GM12878 (cell line): Measurements from ENCODE around the gene MRPL36. TPM values are rescaled to one million over a fixed set of nuclear protein-coding genes. Genes with fewer than 3 reads are reported as not detected.

Experiments used
- ATAC-seq: fragments of 200-7000 bp; cut with Tn5 transposase; 3 replicates; pipeline ENCODE4 v1.9.1; 2020; ENCODE audit warnings: mild to moderate bottlenecking, moderate library complexity
- BruUV-seq: library from RNA; stranded (reverse); fragments of 400-500 nt; replicated peaks from 2 replicates; lab custom pipeline; 2021; lab: Mats Ljungman, UMichigan
- CTCF ChIA-PET: fragments of 300-600 bp; sonication (Branson Sonifier 250); formaldehyde crosslinking; extraction: SDS; loops from one replicate; lab custom pipeline; 2021; ENCODE audit warnings: inconsistent platforms; lab: Yijun Ruan, JAX
- POLR2A ChIA-PET: fragments of 350-600 bp; formaldehyde crosslinking; extraction: SDS; loops from one replicate; lab custom pipeline; 2021; ENCODE audit warnings: inconsistent platforms; lab: Charles Lee
- RAD21 ChIA-PET: fragments of 300-600 bp; sonication (Branson Sonifier 250); formaldehyde crosslinking; loops from one replicate; lab custom pipeline; 2023; ENCODE audit warnings: antibody characterized with exemption; ENCODE audit not compliant: unreplicated experiment; lab: Charles Lee
- SMC1A ChIA-PET: fragments of 300-600 bp; sonication (Branson Sonifier 250); formaldehyde crosslinking; loops from one replicate; lab custom pipeline; 2023; ENCODE audit not compliant: unreplicated experiment, uncharacterized antibody; lab: Charles Lee
- DNase-seq: peaks from one replicate; pipeline ENCODE4 v3.0.0-alpha.2; 2011; ENCODE audit warnings: low read depth, low spot score
- FAIRE-seq: peaks from 3 replicates; lab custom pipeline; 2011; peaks lifted over from hg19 to GRCh38; lab: Jason Lieb, UNC
- H2AFZ ChIP-seq: 2 replicates; pipeline ENCODE4 v1.6.0; 2011; ENCODE audit warnings: low read depth, low read length, control low read depth; ENCODE audit not compliant: control insufficient read depth
- H3K27ac ChIP-seq: 2 replicates; pipeline ENCODE4 v1.5.1; 2011; ENCODE audit warnings: control low read depth; ENCODE audit not compliant: control insufficient read depth, insufficient read depth
- H3K27me3 ChIP-seq, 2 experiments: replicated peaks in 1 of 2; 2 replicates each; pipeline versions ENCODE4 v1.6.0 to v1.6.1; 2011; ENCODE audit warnings: low read length in 1 of 2; ENCODE audit not compliant: control insufficient read depth in 2 of 2, insufficient read depth in 2 of 2
- H3K36me3 ChIP-seq, 2 experiments: 2 replicates each; pipeline ENCODE4 v1.5.1; 2011; ENCODE audit warnings: low read length in 1 of 2; ENCODE audit not compliant: control insufficient read depth in 2 of 2, insufficient read depth in 2 of 2
- H3K4me1 ChIP-seq: 2 replicates; pipeline ENCODE4 v1.6.1; 2011; ENCODE audit warnings: mild to moderate bottlenecking, low read length, moderate library complexity, mixed read lengths; ENCODE audit not compliant: control insufficient read depth, insufficient read depth
- H3K4me2 ChIP-seq: 2 replicates; pipeline ENCODE4 v1.6.0; 2011; ENCODE audit warnings: control low read depth; ENCODE audit not compliant: control insufficient read depth, insufficient read depth
- H3K4me3 ChIP-seq: fragments of 200-600 bp; sonication (generic); 2 replicates; pipeline ENCODE4 v1.5.1; 2016
- H3K79me2 ChIP-seq: 2 replicates; pipeline ENCODE4 v1.6.0; 2011; ENCODE audit warnings: low read length; ENCODE audit not compliant: control insufficient read depth, insufficient read depth
- H3K9ac ChIP-seq: 2 replicates; pipeline ENCODE4 v1.8.0; 2011; ENCODE audit warnings: low read length, control low read depth, mixed read lengths; ENCODE audit not compliant: control insufficient read depth, insufficient read depth
- H3K9me3 ChIP-seq: replicated peaks from 3 replicates; pipeline ENCODE4 v1.5.1; 2011; ENCODE audit warnings: mild to moderate bottlenecking, low read length; ENCODE audit not compliant: control insufficient read depth, insufficient read depth
- H4K20me1 ChIP-seq: 2 replicates; pipeline ENCODE4 v1.6.0; 2011; ENCODE audit not compliant: control insufficient read depth, insufficient read depth
- EGR1 ChIP-seq, 2 experiments: IDR thresholded peaks; 1 replicate in 1 of 2; 2 replicates in 1 of 2; pipeline ENCODE4 v1.6.1; 2011 to 2012; ENCODE audit warnings: low read depth in 2 of 2, low read length in 2 of 2, borderline replicate concordance in 1 of 2, mild to moderate bottlenecking in 1 of 2, moderate library complexity in 1 of 2
- POLR2A ChIP-seq: IDR thresholded peaks from 2 replicates; pipeline ENCODE4 v1.6.1; 2011; ENCODE audit warnings: low read depth, mild to moderate bottlenecking, low read length
- SIN3A ChIP-seq: IDR thresholded peaks from 2 replicates; pipeline ENCODE4 v1.6.1; 2012; ENCODE audit warnings: low read depth, low read length, improper control_type of control experiment
- SIX5 ChIP-seq: IDR thresholded peaks from 2 replicates; pipeline ENCODE4 v1.6.1; 2011; ENCODE audit warnings: mild to moderate bottlenecking, low read depth, low read length, moderate library complexity; ENCODE audit not compliant: severe bottlenecking
- SPI1 ChIP-seq: IDR thresholded peaks from 2 replicates; pipeline ENCODE4 v1.6.1; 2011; ENCODE audit warnings: low read depth, mild to moderate bottlenecking, low read length, moderate library complexity, borderline replicate concordance; ENCODE audit not compliant: insufficient read depth
- TARDBP ChIP-seq: IDR thresholded peaks from 2 replicates; pipeline ENCODE4 v1.6.1; 2016; ENCODE audit warnings: borderline replicate concordance
- TCF7 ChIP-seq: IDR thresholded peaks from 2 replicates; pipeline ENCODE4 v1.6.1; 2014; ENCODE audit warnings: antibody characterized with exemption, borderline replicate concordance
- WGBS: methylation state at CpG from one replicate; pipeline ENCODE4 v1.1.6; 2016; ENCODE audit warnings: low lambda C conversion rate; ENCODE audit not compliant: insufficient replicate concordance, insufficient coverage; ENCODE audit errors: missing lambda C conversion rate; 5-methylcytosine and 5-hydroxymethylcytosine counted together
- in situ Hi-C: fragments of 300-500 bp; cut with MboI; formaldehyde crosslinking; loops from 9 replicates; pipeline ENCODE4 v1.14.3; 2018; ENCODE audit warnings: mixed read lengths
- intact Hi-C: fragments of 100-400 bp; cut with micrococcal nuclease; formaldehyde crosslinking; loops from one replicate; pipeline ENCODE4 v1.14.2; 2022; ENCODE audit not compliant: unreplicated experiment
- polyA plus RNA-seq, 11 experiments: library from polyadenylated mRNA; depleted of rRNA in 4 of 11; unstranded in 6 of 11; stranded (reverse) in 5 of 11; fragments of >200 nt; fragmentation: Nextera tagmentation in 4 of 11; fragmentation: Illumina TruSeq in 1 of 11; extraction: Ambion mirVana in 4 of 11; extraction: Trizol in 1 of 11; gene quantifications; 1 replicate in 1 of 11; 2 replicates in 10 of 11; pipeline versions ENCODE4 v1.2.1 to v1.2.3, GENCODE V29; 2011 to 2016; ENCODE audit warnings: inconsistent platforms in 2 of 11, missing spikeins in 2 of 11, low read depth in 1 of 11
- total RNA-seq, 4 experiments: library from RNA; depleted of rRNA in 3 of 4; stranded (reverse); fragments of >200 nt in 3 of 4; fragmentation: Illumina TruSeq in 1 of 4; extraction: Trizol in 1 of 4; gene quantifications; 2 replicates each; pipeline versions ENCODE4 v1.2.1 to v1.2.3, GENCODE V29; 2013 to 2021
- TF ChIP-seq, protein P1 (sequence below): IDR thresholded peaks from 2 replicates; pipeline ENCODE4 v1.6.1; 2011; ENCODE audit warnings: low read depth, low read length, improper control_type of control experiment, borderline replicate concordance
- TF ChIP-seq, protein P2 (sequence below): fragments of 150-350 bp; IDR thresholded peaks from 2 replicates; pipeline ENCODE4 v1.6.1; 2014; ENCODE audit warnings: mild to moderate bottlenecking, low read depth, low read length

Gene MRPL36
- total and polyA plus RNA-seq, 10 of the 15 experiments (the other 5 are each of a cell fraction or from before 2014, with no cell fraction given): 89.2 to 559 (median 152) TPM

DNA sequence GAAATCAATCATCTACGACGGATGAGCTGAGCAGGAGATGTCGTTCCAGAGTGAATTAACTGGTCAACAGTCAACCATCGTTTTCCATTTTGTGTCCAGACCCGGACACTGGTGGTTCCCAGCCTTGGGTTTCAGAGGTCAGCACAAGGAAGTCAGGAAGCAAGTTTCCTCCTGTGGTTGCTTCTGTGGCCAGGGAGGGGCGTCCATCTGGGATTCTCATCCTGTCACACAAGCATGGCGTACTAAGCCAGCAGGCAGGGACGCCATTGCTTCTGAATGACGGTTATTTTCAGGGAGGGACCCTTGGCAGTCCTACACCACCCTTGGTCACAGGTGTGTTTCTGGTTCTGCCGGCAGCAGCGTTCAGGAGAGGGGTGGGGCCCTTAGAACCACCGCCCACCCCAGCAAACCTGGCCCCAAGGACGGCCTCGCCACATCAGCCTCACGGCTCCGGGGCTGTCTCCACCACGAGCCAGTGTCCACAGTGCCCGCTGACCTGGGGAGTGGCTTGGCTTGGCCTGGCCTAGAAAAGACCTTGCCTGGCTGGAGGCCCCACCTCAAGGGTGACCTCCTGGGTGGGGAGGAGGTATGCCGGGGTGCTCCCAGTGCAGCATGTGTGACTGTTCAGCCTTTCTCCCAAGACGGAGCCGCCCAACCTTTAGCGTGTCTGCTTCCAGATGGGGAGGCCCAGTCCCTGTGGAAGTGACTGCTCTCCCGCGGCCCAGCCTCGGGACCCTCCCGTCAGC lies 26.8 kb upstream of the MRPL36 start:
- no peak for DNase-seq
- Histone ChIP-seq H3K27me3 (no peaks in the 10 kb centered on the region), H4K20me1 (no peaks in the 10 kb centered on the region), H3K9me3 (no peaks in the 10 kb centered on the region), H3K4me2 (no peak overlapping the region), H2AFZ (no peak overlapping the region), H3K4me1 (no peaks in the 10 kb centered on the region), H3K27ac (no peak overlapping the region), H3K79me2 (no peaks in the 10 kb centered on the region), H3K9ac (no peak overlapping the region), H3K4me3 (no peak overlapping the region), H3K36me3 (peaks cover 0 to 19% of the 10 kb centered on the region in 2 experiments; a peak in 3 of 4 replicates)
- POLR2A ChIA-PET: no interaction called here
- TF ChIP-seq POLR2A (no peak), SIX5 (no peak), SPI1 (no peak), TCF7 (no peak), SIN3A (no peak), EGR1 (IDR thresholded peaks at IDR 0.05; ENCODE audit: borderline replicate concordance in 1 of 2, low read depth in 2 of 2, low read length in 2 of 2) (no peak), TARDBP (no peak)
- TF ChIP-seq, protein P1, sequence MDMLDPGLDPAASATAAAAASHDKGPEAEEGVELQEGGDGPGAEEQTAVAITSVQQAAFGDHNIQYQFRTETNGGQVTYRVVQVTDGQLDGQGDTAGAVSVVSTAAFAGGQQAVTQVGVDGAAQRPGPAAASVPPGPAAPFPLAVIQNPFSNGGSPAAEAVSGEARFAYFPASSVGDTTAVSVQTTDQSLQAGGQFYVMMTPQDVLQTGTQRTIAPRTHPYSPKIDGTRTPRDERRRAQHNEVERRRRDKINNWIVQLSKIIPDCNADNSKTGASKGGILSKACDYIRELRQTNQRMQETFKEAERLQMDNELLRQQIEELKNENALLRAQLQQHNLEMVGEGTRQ: no peak
- TF ChIP-seq, protein P2, sequence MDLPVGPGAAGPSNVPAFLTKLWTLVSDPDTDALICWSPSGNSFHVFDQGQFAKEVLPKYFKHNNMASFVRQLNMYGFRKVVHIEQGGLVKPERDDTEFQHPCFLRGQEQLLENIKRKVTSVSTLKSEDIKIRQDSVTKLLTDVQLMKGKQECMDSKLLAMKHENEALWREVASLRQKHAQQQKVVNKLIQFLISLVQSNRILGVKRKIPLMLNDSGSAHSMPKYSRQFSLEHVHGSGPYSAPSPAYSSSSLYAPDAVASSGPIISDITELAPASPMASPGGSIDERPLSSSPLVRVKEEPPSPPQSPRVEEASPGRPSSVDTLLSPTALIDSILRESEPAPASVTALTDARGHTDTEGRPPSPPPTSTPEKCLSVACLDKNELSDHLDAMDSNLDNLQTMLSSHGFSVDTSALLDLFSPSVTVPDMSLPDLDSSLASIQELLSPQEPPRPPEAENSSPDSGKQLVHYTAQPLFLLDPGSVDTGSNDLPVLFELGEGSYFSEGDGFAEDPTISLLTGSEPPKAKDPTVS: no peak
- SMC1A ChIA-PET: no interaction called here
- ATAC-seq: no peak
- FAIRE-seq: no peak
- WGBS: 89% methylated on average over 26 of the region's 26 CpGs
- no TSS peak for BruUV-seq
- intact Hi-C loops: no loop called here
- in situ Hi-C loops: no loop called here
- RAD21 ChIA-PET: no interaction called here
- CTCF ChIA-PET: no interaction called here
